Metanephros (tissue), 1 donor: ENCODE data around the gene CSF2RB. TPM values are rescaled to one million over a fixed set of nuclear protein-coding genes. Genes with fewer than 3 reads are reported as not detected.

Experiments used
- total RNA-seq: library from RNA; depleted of rRNA; stranded (reverse); fragments of >200 nt; gene quantifications from one replicate; pipeline ENCODE4 v1.2.3, GENCODE V29; 2014

Gene CSF2RB
- 7.9 TPM for total RNA-seq

DNA sequence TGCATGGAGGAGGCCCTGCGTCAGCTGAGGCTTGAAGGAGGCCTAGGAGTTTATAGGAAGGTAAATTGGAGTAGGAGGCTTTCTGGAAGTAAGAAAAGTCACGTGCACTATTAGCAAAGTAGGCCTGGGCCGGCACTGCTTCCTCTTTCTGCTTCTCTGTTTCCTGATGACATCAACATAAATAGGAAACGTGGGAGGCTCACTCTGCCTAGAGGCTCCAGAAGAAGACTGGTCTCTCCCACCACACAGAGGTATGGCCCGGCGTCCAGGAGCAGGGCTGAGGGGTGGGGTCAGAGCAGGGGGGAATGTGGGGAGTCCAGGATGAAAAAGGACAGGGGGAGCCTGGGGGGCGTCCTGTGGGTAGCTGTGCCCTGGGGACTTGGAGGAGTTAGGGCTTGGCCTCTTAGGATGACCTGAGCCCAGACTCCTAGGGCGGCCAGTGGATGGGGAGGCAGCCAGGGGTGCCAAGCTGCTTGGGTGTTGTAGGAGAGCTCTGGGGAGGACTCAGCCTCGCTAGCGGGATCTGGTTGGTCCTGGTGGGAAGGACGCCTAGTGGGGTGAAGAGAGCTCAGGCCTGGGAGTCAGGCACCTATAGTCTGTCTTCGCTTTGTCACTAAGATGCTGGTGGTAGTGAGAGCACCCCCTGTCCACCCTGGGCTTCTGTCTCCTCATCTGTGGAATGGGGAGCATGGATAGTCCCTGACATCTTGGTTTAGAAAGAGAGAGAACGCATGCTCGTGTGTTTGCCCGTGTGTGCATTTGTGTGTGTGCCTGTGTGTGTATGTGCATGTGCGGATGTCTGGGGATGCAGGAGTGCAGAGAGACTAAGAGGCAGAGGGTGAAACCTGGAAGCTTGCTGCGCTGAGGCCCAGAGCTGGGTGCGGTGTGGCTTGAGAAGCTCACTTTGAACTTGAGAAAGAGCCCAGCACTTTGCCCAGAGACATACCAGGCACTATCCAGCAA is at the start of gene CSF2RB:
CSF2RB (plus strand) TSS at position 202 of the 963 bp plus-strand sequence. CDS start 8,580 bp downstream, outside the sequence.

Other genes with a start within 250 kb of the CSF2RB start
- gene CACNG2, start 209.9 kb upstream of the CSF2RB start, total RNA-seq: not detected
- gene IFT27, start 137.5 kb upstream of the CSF2RB start, total RNA-seq: 31.8 TPM
- gene PVALB, start 96.6 kb upstream of the CSF2RB start, total RNA-seq: 4.1 TPM
- 13.8 TPM for gene NCF4, start 52.6 kb upstream of the CSF2RB start, total RNA-seq
- 46.2 TPM for gene TST, start 105.8 kb downstream of the CSF2RB start, total RNA-seq
- gene MPST, start 106.1 kb downstream of the CSF2RB start, total RNA-seq: 108 TPM
- gene KCTD17, start 138.1 kb downstream of the CSF2RB start, total RNA-seq: 23.3 TPM
- gene TMPRSS6, start 196.1 kb downstream of the CSF2RB start, total RNA-seq: 0.18 TPM
- 0.82 TPM for gene IL2RB, start 236.3 kb downstream of the CSF2RB start, total RNA-seq